ENCODE results near the gene FAM117B. TPM values are rescaled to one million over a fixed set of nuclear protein-coding genes. Genes with fewer than 3 reads are reported as not detected.
A peak's percentile ranks its signal among the peaks of the same experiment; 100 is the strongest.

Gene FAM117B
- total RNA-seq, 1 experiment from 2014 or later, result 24.0 TPM

- Histone ChIP-seq H4K8ac (replicated peaks; ENCODE audit: insufficient read length, low read depth, low read length) (no peak overlapping the region), H4K91ac (ENCODE audit: insufficient read length, low read depth, low read length) (no peak overlapping the region), H3K27ac (ENCODE audit: insufficient read length, low read depth, low read length) (no peak overlapping the region), H3K14ac (ENCODE audit: insufficient read depth, low read length) (no peak overlapping the region), H3K27me3 (ENCODE audit: insufficient read depth, low read length) (no peaks in the 10 kb centered on the region), H3K9me3 (ENCODE audit: control insufficient read depth, low read depth, low read length) (no peaks in the 10 kb centered on the region), H2BK15ac (ENCODE audit: low read depth, low read length) (no peak overlapping the region), H3K23ac (ENCODE audit: insufficient read length, low read depth, low read length) (no peak overlapping the region), H2AK5ac (ENCODE audit: insufficient read length, low read length) (no peak overlapping the region), H2BK120ac (ENCODE audit: low read depth, low read length, poor library complexity, severe bottlenecking) (no peak overlapping the region), H4K20me1 (ENCODE audit: control insufficient read depth, insufficient read depth, insufficient read length) (no peaks in the 10 kb centered on the region), H3K23me2 (ENCODE audit: insufficient read length, low read depth, low read length, poor library complexity, severe bottlenecking) (no peaks in the 10 kb centered on the region), H2BK12ac (ENCODE audit: insufficient read length, low read depth, low read length) (no peak overlapping the region), H3K4me2 (ENCODE audit: insufficient read depth, insufficient read length, low read length) (peak overlapping the region; percentile 33), H3K18ac (ENCODE audit: insufficient read length, low read depth, low read length) (no peak overlapping the region), H2AFZ (ENCODE audit: low read length) (no peak overlapping the region), H3K79me1 (ENCODE audit: insufficient read depth, low read depth, low read length, poor library complexity, severe bottlenecking) (no peaks in the 10 kb centered on the region), H3K79me2 (ENCODE audit: insufficient read depth, low read length) (no peaks in the 10 kb centered on the region; the same call in 1 of the 2 replicates), H3K56ac (ENCODE audit: insufficient read length, low read depth, low read length) (no peak overlapping the region), H2BK5ac (ENCODE audit: insufficient read length, low read length) (no peak overlapping the region), H2BK20ac (ENCODE audit: low read depth, low read length, poor library complexity, severe bottlenecking) (no peak overlapping the region), H3K4me1 (ENCODE audit: insufficient read depth, low read length) (peaks cover 8% of the 10 kb centered on the region; the same call in 1 of the 2 replicates), H3K4ac (ENCODE audit: low read depth, low read length) (no peak overlapping the region), H3K9ac (ENCODE audit: extremely low read depth, insufficient read length, low read length) (no peak overlapping the region), H4K5ac (ENCODE audit: insufficient read length, low read depth, low read length) (no peak overlapping the region), H3T11ph (ENCODE audit: low read length) (no peak overlapping the region)
- no CpG with 5 or more reads among the region's 9 CpGs for WGBS (ENCODE audit: extremely low coverage, insufficient read length, low lambda C conversion rate)
- peak overlapping the region in 1 of 3 experiments; percentile 38; a peak in 2 of 7 replicates for H3K27ac Mint-ChIP-seq
- H3K4me3 Mint-ChIP-seq, result no peak overlapping the region
- no peak for TF ChIP-seq CTCF (conservative IDR thresholded peaks at IDR 0.05)
- H3K27me3 Mint-ChIP-seq (ENCODE audit: low read depth), result no peaks in the 10 kb centered on the region
- DNase-seq, result no peak
- H3K36me3 Mint-ChIP-seq (ENCODE audit: insufficient read depth in 1 of 3, low read depth in 3 of 3), result no peaks in the 10 kb centered on the region; a peak in 2 of 7 replicates
- H3K9me3 Mint-ChIP-seq, result peaks cover 0 to 3% of the 10 kb centered on the region in 2 experiments; a peak in 1 of 5 replicates
- H3K4me1 Mint-ChIP-seq, result peaks cover 28 to 31% of the 10 kb centered on the region in 2 experiments
Observed at GRCh38 chr2:202681688-202682205, 47.0 kb downstream of the FAM117B start.

All from H9 (cell line).